B cell (primary cell): ENCODE measurements around the gene PRPF31. TPM values are rescaled to one million over a fixed set of nuclear protein-coding genes. Genes with fewer than 3 reads are reported as not detected.
A peak's percentile ranks its signal among the peaks of the same experiment; 100 is the strongest.
"Not testable (repeated sequence)": the region's sequence is repeated elsewhere in the genome, so short reads cannot be mapped to it uniquely, and the experiment has no call there.

Experiments
- ATAC-seq: fragments of 200-7000 bp; cut with Tn5 transposase; one replicate; pipeline ENCODE4 v1.10.0; 2021; ENCODE audit warnings: low read depth, mild to moderate bottlenecking, moderate number of reproducible peaks, moderate library complexity
- CTCF ChIA-PET: fragments of 350-600 bp; sonication (Branson Sonifier 250); formaldehyde crosslinking; loops from one replicate; lab custom pipeline; 2021; ENCODE audit warnings: antibody characterized with exemption, inconsistent platforms; lab: Charles Lee
- POLR2A ChIA-PET: fragments of 350-600 bp; sonication (Branson Sonifier 250); formaldehyde crosslinking; loops from one replicate; lab custom pipeline; 2021; ENCODE audit warnings: antibody characterized with exemption; lab: Charles Lee
- DNase-seq: peaks from one replicate; pipeline ENCODE4 v3.0.0; 2013
- H2AFZ ChIP-seq: 2 replicates; pipeline ENCODE4 v1.6.1; 2012; ENCODE audit warnings: mild to moderate bottlenecking, low read depth, low read length; ENCODE audit not compliant: insufficient read depth, poor library complexity, severe bottlenecking
- H3K27ac ChIP-seq, 2 donors: 1 replicate in 1 of 2; 2 replicates in 1 of 2; pipeline ENCODE4 v1.5.1; 2012 to 2013; ENCODE audit warnings: low read length in 2 of 2, mild to moderate bottlenecking in 2 of 2, moderate library complexity in 1 of 2
- H3K27me3 ChIP-seq, 4 experiments: fragments of 200-600 bp in 1 of 4; sonication (generic) in 1 of 4; replicated peaks in 1 of 4; 1 replicate in 2 of 4; 2 replicates in 2 of 4; pipeline versions ENCODE4 v1.6.1 to v1.7.0; 2013 to 2016; ENCODE audit warnings: low read length in 3 of 4, mild to moderate bottlenecking in 2 of 4, mixed read lengths in 1 of 4, moderate library complexity in 1 of 4; ENCODE audit not compliant: insufficient read depth in 4 of 4, control insufficient read depth in 3 of 4; ENCODE audit errors: control extremely low read depth in 1 of 4
- H3K36me3 ChIP-seq, 2 experiments: replicated peaks in 1 of 2; 1 replicate in 1 of 2; 2 replicates in 1 of 2; pipeline versions ENCODE4 v1.6.1 to v1.7.1; 2013; ENCODE audit warnings: low read length in 1 of 2; ENCODE audit not compliant: insufficient read depth in 2 of 2, control insufficient read depth in 1 of 2; ENCODE audit errors: control extremely low read depth in 1 of 2, extremely low read depth in 1 of 2
- H3K4me1 ChIP-seq, 2 donors: fragments of 200-600 bp in 1 of 2; sonication (generic) in 1 of 2; 1 replicate in 1 of 2; 2 replicates in 1 of 2; pipeline versions ENCODE4 v1.5.1 to v1.6.1; 2013 to 2017; ENCODE audit warnings: low read length in 2 of 2; ENCODE audit not compliant: control insufficient read depth in 2 of 2, insufficient read depth in 2 of 2
- H3K4me2 ChIP-seq: replicated peaks from 2 replicates; pipeline ENCODE3; 2012; ENCODE audit warnings: mild to moderate bottlenecking, low read depth, low read length; ENCODE audit not compliant: poor library complexity, severe bottlenecking
- H3K4me3 ChIP-seq, 5 experiments: fragments of 200-600 bp in 1 of 5; sonication (generic) in 1 of 5; 1 replicate in 3 of 5; 2 replicates in 2 of 5; pipeline versions ENCODE4 v1.5.1 to v1.7.0; 2011 to 2016; ENCODE audit warnings: low read length in 4 of 5, mild to moderate bottlenecking in 4 of 5, low read depth in 2 of 5, control low read depth in 1 of 5, moderate library complexity in 1 of 5; ENCODE audit not compliant: insufficient read depth in 1 of 5; ENCODE audit errors: control extremely low read depth in 1 of 5, extremely low read depth in 1 of 5
- H3K79me2 ChIP-seq: fragments of 200-600 bp; sonication (generic); one replicate; pipeline ENCODE4 v1.6.0; 2016; ENCODE audit warnings: low read length; ENCODE audit not compliant: control insufficient read depth, insufficient read depth
- H3K9ac ChIP-seq: fragments of 200-600 bp; sonication (generic); 2 replicates; pipeline ENCODE4 v1.6.1; 2017; ENCODE audit warnings: mild to moderate bottlenecking, low read length, moderate library complexity
- H3K9me3 ChIP-seq, 3 donors: one replicate each; pipeline versions ENCODE4 v1.6.1 to v1.7.1; 2013; ENCODE audit warnings: low read length in 2 of 3; ENCODE audit not compliant: control insufficient read depth in 2 of 3, insufficient read depth in 1 of 3; ENCODE audit errors: control extremely low read depth in 1 of 3
- H4K20me1 ChIP-seq: 2 replicates; pipeline ENCODE4 v1.6.0; 2012; ENCODE audit warnings: mild to moderate bottlenecking, low read length; ENCODE audit not compliant: insufficient read depth, control insufficient read depth, poor library complexity, severe bottlenecking
- H3K27ac Mint-ChIP-seq: one replicate; pipeline ENCODE4 v1.8.0; 2021; ENCODE audit warnings: mixed read lengths
- H3K27me3 Mint-ChIP-seq: one replicate; pipeline ENCODE4 v1.8.0; 2021; ENCODE audit warnings: mixed read lengths
- H3K4me1 Mint-ChIP-seq: one replicate; pipeline ENCODE4 v1.8.0; 2021; ENCODE audit warnings: mixed read lengths
- H3K4me3 Mint-ChIP-seq: one replicate; pipeline ENCODE4 v1.8.0; 2021; ENCODE audit warnings: mixed read lengths
- H3K9me3 Mint-ChIP-seq: one replicate; pipeline ENCODE4 v1.8.0; 2022; ENCODE audit warnings: mixed read lengths; ENCODE audit not compliant: insufficient read depth
- EZH2 ChIP-seq: IDR thresholded peaks from 2 replicates; pipeline ENCODE4 v1.6.1; 2012; ENCODE audit warnings: borderline replicate concordance, low read depth, mild to moderate bottlenecking, moderate library complexity, low read length; ENCODE audit not compliant: insufficient read depth, poor library complexity, severe bottlenecking
- WGBS: methylation state at CpG from one replicate; pipeline ENCODE4 v1.1.5; 2013; ENCODE audit warnings: missing lambda C conversion rate; ENCODE audit not compliant: insufficient coverage; 5-methylcytosine and 5-hydroxymethylcytosine counted together
- intact Hi-C: fragments of 100-400 bp; cut with micrococcal nuclease; formaldehyde crosslinking; loops from one replicate; pipeline ENCODE4 v1.10.0; 2022
- polyA plus RNA-seq: library from polyadenylated mRNA; depleted of rRNA; stranded (reverse); fragments of >200 nt; gene quantifications from 2 replicates; pipeline ENCODE4 v1.2.3, GENCODE V29; 2012
- total RNA-seq, 2 donors: library from RNA; stranded (reverse); fragments of 120-200 nt in 1 of 2; gene quantifications; 1 replicate in 1 of 2; 2 replicates in 1 of 2; pipeline versions ENCODE4 v1.2.3 to v1.2.4, GENCODE V29; 2013 to 2022
- TF ChIP-seq, protein P1 (sequence below): fragments of 200-600 bp; IDR thresholded peaks from one replicate; pipeline ENCODE4 v1.8.0; 2022; ENCODE audit warnings: antibody characterized with exemption, mild to moderate bottlenecking

The PRPF31 gene
- total and polyA plus RNA-seq, 2 donors (not counting 1 experiment from before 2014, with no cell fraction given): 61.2 to 66.2 TPM

DNA sequence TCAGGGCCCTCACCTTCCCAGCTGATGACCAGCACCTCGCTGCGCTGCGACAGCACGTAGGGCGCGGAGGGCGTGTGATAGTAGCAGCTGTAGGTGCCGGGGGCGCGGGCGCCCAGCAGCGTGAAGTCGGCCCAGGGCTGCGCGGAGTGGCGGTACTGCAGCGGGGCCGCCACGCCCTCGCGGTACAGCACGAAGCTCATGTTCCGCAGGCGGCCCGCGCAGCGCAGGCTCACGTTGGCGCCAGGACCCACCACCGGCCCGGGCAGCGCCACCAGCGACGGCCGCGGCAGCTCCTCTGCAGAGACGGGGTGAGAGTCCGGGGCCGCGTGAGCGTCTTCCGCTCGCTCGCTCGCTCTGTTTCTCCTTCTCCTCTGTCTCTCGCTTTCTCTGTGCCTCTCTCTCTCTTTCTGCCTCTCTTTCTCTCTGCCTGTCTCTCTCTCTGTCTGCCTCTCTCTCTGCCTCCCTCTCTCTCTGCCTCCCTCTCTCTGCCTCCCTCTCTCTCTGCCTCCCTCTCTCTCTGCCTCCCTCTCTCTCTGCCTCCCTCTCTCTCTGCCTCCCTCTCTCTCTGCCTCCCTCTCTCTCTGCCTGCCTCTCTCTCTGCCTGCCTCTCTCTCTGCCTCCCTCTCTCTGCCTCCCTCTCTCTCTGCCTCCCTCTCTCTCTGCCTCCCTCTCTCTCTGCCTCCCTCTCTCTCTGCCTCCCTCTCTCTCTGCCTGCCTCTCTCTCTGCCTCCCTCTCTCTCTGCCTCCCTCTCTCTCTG lies 19.5 kb upstream of the PRPF31 start:
- ATAC-seq: peak; percentile 82
- H3K9me3 Mint-ChIP-seq, intact Hi-C loops, POLR2A ChIA-PET, H3K79me2 ChIP-seq, H3K36me3 ChIP-seq, H4K20me1 ChIP-seq, H3K4me1 Mint-ChIP-seq, H3K27ac ChIP-seq: not testable (repeated sequence)
- Mint-ChIP-seq H3K27me3 (peaks cover 22% of the 10 kb centered on the region), H3K4me3 (peak overlapping the region; percentile 80), H3K27ac (peak overlapping the region; percentile 7)
- CTCF ChIA-PET: interaction anchor here (1.6 kb wide), 1 partner anchor 12 kb away, joined by 4 read pairs; no protein-coding TSS in a partner anchor
- Histone ChIP-seq H3K4me2 (peak overlapping the region; percentile 77), H3K4me3 (peak overlapping the region in 4 of 5 experiments; percentile 1 to 50 (median 40)), H3K27me3 (peaks cover 0 to 34% (median 15%) of the 10 kb centered on the region in 4 experiments), H3K9me3 (peaks cover 0 to 20% (median 0%) of the 10 kb centered on the region in 3 donors), H3K9ac (peak overlapping the region; percentile 54), H2AFZ (peak overlapping the region; percentile 87), H3K4me1 (peaks cover 15 to 16% of the 10 kb centered on the region in 2 donors)
- peak; percentile 69 for DNase-seq
- 3% methylated on average over 46 of the region's 46 CpGs for WGBS

DNA sequence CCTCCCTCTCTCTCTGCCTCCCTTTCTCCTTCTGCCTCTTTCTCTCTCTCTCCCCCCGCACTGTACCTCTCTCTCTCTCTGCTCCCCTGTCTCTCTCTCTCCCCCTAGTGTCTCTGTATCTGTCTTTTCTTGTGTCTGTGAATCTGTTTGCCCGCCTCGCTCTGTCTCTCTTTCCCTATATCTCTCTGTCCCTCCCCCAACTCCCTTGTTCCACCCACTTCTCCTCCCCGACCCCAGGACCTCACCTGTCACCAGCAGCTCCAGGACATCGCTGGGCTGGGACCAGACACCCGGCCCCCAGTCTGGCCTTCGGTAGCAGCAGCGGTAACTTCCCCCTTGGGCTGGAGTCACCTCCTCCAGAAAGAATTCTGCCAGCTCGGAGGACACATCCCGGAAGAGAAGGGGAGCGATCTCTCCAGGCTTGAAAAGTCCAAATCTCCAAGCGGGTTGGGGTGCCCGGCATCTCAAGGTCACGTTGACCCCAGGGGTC lies 18.9 kb upstream of the PRPF31 start:
- peak; percentile 56 for DNase-seq
- WGBS: 3% methylated on average over 12 of the region's 14 CpGs
- Histone ChIP-seq H3K79me2 (no peaks in the 10 kb centered on the region), H3K4me2 (peak overlapping the region; percentile 77), H3K27me3 (peaks cover 0 to 34% (median 15%) of the 10 kb centered on the region in 4 experiments), H3K27ac (no peak overlapping the region), H3K4me3 (peak overlapping the region in 2 of 5 experiments; percentile 37 to 50), H3K9ac (peak overlapping the region; percentile 8), H3K9me3 (peaks cover 0 to 23% (median 0%) of the 10 kb centered on the region in 3 donors), H2AFZ (peak overlapping the region; percentile 87), H4K20me1 (no peaks in the 10 kb centered on the region), H3K36me3 (no peaks in the 10 kb centered on the region), H3K4me1 (peaks cover 15 to 16% of the 10 kb centered on the region in 2 donors)
- POLR2A ChIA-PET: no interaction called here
- H3K27me3 Mint-ChIP-seq: peaks cover 18% of the 10 kb centered on the region
- no peaks in the 10 kb centered on the region for H3K9me3 Mint-ChIP-seq
- peak overlapping the region; percentile 69 for H3K4me3 Mint-ChIP-seq
- H3K4me1 Mint-ChIP-seq: peaks cover 7% of the 10 kb centered on the region
- TF ChIP-seq EZH2: no peak
- TF ChIP-seq, protein P1, sequence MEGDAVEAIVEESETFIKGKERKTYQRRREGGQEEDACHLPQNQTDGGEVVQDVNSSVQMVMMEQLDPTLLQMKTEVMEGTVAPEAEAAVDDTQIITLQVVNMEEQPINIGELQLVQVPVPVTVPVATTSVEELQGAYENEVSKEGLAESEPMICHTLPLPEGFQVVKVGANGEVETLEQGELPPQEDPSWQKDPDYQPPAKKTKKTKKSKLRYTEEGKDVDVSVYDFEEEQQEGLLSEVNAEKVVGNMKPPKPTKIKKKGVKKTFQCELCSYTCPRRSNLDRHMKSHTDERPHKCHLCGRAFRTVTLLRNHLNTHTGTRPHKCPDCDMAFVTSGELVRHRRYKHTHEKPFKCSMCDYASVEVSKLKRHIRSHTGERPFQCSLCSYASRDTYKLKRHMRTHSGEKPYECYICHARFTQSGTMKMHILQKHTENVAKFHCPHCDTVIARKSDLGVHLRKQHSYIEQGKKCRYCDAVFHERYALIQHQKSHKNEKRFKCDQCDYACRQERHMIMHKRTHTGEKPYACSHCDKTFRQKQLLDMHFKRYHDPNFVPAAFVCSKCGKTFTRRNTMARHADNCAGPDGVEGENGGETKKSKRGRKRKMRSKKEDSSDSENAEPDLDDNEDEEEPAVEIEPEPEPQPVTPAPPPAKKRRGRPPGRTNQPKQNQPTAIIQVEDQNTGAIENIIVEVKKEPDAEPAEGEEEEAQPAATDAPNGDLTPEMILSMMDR: no peak
- peak; percentile 35 for ATAC-seq
- intact Hi-C loops: no loop called here
- CTCF ChIA-PET: no interaction called here
- H3K27ac Mint-ChIP-seq: peak overlapping the region; percentile 7
